HG03442 (cell line): ENCODE measurements around the gene OSBPL1A.

Experiments used
- ATAC-seq: cut with Tn5 transposase; IDR thresholded peaks from one replicate; pipeline ENCODE4 v1.9.1; 2021; ENCODE audit warnings: mild to moderate bottlenecking, moderate library complexity; ENCODE audit not compliant: unreplicated experiment

Gene OSBPL1A

GRCh38 chr18:24270358-24270936, 127.2 kb downstream of the OSBPL1A start:
- no peak for ATAC-seq

DNA sequence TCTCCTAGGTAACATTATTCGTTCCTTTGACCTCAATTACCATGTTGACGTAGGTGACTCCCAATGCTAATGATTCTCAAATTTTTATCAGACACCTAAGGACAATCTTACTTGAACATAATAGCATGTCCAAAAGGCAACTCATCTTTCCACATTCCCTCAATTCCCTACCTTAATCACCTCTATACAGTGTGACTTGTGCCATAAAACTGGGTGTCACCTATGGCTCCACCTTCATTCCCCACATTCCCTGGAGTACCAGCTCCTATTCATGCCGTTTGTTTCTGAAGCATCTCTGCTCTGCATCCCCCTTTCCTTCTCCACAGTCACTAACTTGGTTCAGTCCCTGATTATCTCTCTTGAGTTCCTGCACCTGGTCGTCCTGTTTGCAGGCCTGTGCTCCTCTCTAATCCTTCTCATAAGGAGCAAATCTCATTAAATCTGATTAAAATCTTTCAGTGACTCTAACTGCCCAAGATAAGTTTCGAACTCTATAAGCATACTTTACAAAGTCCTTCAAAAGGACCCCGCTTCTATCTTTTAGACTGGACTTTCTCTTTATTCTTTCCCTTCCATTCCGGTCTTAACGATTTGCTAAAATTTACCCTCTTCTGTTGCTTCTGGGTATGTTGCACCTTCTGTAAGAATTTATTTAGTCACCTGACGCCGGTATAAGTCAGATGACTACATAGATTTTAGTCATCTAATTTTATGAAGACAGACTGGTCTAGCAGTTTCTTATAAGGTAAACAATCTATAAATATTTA, 128.7 kb downstream of the OSBPL1A start:
- ATAC-seq: no peak

GRCh38 chr18:24267878-24268277, 129.7 kb downstream of the OSBPL1A start:
- no peak for ATAC-seq

DNA sequence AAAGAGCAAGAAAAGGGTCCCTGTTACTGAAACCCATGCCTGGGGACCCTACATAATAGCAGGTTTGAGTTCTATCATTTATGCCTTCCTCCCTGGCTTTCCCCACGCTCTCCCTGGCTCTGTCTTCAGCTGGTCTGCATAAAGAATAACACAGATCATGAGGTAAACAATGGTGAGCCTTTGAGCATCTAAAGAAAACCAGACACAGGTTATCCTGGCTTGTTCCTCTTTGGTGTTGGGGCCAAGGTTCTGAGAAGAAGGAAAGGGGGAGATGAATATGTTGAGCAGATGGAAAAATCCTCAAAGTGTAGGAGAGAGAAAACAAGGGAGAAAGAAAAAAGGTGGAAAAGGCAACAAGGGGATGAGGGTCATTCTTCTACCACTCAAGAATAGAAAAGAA, 131.5 kb downstream of the OSBPL1A start:
- ATAC-seq: no peak

- ATAC-seq: no peak
Observed at GRCh38 chr18:24265502-24266064, 132.0 kb downstream of the OSBPL1A start.

- ATAC-seq: no peak
Observed at GRCh38 chr18:24263050-24263449, 134.6 kb downstream of the OSBPL1A start.

GRCh38 chr18:24262087-24262486, 135.5 kb downstream of the OSBPL1A start:
- no peak for ATAC-seq

DNA sequence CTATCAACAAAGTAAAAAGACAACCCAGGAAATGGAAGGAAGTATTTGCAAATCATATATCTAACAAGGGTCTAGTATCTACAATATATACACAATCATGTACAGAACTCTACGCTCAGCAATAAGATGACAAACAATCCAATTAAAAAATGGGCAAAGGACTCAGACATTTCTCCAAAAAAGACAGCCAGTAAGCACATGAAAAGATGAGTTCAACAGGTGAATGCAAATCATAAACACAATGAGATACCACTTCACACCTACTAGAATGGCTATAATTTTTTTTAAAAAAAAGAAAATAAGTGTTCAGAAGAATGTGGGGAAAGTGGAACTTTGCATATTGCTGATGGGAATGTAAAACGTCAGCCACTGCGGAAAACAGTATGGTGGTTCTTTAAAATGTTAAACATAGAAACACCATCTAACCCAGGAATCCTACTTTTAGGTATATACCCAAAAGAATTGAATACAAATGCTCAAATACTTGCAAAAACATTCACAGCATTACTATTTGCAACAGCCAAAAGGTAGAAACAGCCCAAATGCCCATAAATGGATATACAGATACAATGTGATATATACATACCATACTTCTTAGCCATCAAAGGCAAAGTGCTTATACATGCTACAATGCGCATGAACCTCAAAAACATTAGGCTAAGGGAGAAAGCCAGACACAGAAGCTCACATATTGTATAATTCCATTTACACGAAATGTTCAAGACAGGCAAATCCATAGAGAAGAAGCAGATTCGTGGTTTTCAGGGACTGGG, 137.6 kb downstream of the OSBPL1A start:
- ATAC-seq: no peak

- ATAC-seq: no peak
Observed at GRCh38 chr18:24254071-24254470, 143.6 kb downstream of the OSBPL1A start.

DNA sequence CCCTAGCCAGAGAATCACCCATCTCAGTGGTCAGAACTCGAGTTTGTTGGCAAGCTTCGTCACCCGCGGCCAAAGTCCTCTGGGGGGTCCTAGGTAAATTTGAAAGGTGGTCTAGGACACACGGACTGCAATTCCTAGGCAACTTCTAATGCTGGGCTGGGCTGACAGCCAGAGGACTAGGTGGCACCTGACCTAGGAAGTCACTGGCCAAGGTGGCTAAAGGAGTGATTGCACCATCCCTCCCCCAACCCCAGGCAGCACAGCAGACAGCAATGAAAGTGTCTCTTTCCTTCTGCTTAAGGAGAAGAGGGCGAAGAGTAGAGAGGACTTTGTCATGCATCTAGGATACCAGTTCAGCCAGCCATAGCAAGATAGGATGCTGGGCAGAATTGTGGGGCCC, 147.9 kb downstream of the OSBPL1A start:
- no peak for ATAC-seq

DNA sequence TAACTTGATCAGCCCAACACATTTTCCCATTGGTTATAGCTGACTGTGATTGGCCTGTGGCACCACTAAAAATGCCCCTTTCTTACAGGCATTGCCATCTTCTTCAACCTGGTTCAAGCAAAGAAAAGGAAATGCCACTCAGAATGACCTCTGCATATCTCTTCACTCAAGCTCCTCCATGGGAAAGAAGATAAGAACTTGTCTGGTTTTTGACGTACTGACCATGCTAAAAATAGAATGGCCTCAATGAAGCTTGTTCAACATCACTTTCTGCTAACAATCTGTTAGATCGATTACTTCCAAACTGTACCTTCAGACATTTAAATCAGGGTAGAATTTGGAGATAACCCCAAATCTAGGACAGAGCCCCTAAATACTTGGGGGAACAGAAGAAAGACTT, 149.3 kb downstream of the OSBPL1A start:
- no peak for ATAC-seq

DNA sequence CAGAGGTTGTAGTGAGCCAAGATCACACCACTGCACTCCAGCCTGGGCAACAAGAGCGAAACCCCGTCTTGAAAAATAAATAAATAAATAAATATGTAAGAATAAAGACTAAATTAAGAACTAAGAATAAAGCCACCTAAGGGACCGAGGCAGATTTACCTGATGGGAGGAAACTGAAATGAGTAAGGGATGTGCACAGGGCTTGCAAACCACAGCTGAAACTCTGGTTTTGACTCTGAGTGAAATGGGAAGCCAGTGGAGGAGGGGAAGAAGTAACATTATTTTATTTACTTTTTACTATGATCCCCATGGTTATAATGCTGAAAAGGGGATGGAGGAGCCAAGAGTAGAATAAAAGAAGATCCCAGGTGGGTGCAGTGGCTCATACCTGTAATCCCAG, 151.5 kb downstream of the OSBPL1A start:
- peak; percentile 97 for ATAC-seq

- ATAC-seq: no peak
Observed at GRCh38 chr18:24244698-24245097, 152.9 kb downstream of the OSBPL1A start.

GRCh38 chr18:24243677-24244076, 153.9 kb downstream of the OSBPL1A start:
- ATAC-seq: no peak

DNA sequence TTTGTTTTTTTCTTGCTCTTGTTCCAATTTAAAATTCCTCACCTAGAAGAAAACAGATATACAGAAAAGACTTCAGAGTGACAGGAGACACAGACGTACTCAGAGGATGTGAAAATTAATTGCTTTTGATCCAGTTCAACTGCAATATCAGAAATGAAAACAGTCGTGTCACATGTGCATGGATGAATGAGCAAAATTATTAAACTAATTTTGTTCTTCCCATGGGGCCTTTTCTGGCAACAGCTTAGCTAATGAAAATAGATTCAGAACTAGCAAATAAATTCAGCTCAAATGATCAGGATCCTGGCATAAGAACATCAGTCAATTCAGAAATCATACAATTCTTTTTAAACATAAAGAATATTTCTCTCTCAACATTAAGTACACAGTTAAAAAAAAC, 158.3 kb downstream of the OSBPL1A start:
- ATAC-seq: no peak

DNA sequence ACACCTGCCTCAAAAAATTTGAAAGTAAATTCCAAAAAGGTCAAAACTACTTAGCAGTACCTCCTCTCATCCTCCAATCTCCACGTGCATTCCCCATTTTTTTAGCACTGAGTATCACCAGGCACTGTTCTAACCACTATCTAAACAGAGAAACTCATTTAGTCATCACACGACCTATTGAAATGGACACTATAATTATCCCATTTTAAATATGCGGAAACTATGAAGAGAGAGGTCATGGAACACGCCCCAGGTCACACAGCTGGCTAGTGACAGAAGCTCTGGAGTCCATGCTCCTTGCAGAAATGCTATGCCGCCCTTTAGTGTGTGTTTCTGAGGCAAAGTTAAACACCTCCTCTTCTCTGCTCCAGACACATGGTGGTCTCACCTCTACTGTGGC, 159.2 kb downstream of the OSBPL1A start:
- ATAC-seq: no peak

GRCh38 chr18:24234850-24235418, 162.7 kb downstream of the OSBPL1A start:
- no peak for ATAC-seq

- ATAC-seq: no peak
Observed at GRCh38 chr18:24234330-24234729, 163.3 kb downstream of the OSBPL1A start.

DNA sequence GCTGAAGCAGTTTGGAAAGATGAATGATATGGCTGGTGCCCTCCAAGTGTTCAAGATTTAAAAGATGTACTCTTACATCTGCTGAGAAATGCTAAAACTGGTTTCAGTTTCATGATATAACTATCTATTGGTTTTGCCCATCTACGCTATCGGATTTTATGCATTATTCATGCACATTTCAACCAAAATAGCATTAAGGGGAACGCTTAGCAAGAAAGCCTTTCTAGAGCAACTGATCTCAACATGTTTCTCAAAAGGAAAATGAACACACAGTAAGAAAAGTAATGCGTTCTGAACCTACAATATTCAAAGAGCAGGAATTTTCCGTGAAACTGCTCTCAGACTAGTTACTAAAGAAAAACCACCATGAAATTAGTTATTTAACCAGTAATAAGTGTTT, 164.8 kb downstream of the OSBPL1A start:
- no peak for ATAC-seq

- no peak for ATAC-seq
Observed at GRCh38 chr18:24231773-24232735, 165.6 kb downstream of the OSBPL1A start.
